ENCODE results near the gene HOXB4. TPM values are rescaled to one million over a fixed set of nuclear protein-coding genes. Genes with fewer than 3 reads are reported as not detected.

The HOXB4 gene
- total RNA-seq, 2 donors from 2014 or later: 5.0 to 6.9 TPM

DNA sequence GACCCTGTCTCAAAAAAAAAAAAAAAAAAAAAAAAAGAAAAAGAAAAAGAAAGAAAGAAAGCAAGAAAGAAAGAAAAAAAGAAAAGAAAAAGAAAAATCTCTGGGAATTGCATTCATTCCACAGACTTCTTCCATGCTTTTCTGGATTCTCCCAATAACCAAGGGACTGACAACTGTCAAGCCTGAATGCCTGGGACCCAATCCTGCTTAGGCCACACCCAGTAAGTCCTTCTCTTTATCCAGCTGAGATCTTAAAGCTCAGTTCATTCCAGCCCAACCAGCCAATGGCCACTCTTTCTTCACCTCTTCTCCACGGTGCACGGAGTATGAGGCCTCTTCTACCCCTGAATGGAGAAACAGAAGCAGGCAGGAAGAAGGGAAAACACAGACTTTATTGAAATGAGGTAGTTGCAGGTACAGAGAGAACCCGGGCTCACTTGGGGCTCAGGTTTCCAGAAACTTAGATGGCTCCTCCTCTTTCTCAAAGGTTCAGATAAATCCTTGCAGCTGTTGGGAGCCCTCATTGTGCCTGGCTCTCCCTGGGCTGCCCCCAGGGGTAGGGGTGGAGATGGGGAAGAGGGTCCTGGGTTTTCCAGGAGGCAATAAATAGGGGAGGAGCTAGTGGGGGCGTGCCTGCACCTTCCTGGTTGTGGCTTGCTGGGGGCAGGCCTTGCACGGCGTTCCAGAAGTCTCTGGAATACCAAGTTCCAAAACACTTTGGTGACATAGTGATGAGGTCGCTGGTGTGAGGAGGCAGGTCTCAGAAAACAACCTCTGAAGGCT lies 49.8 kb downstream of the HOXB4 start:
- no peak for DNase-seq (ENCODE audit: low spot score)
- intact Hi-C loops (cut with DNase I): no loop called here

DNA sequence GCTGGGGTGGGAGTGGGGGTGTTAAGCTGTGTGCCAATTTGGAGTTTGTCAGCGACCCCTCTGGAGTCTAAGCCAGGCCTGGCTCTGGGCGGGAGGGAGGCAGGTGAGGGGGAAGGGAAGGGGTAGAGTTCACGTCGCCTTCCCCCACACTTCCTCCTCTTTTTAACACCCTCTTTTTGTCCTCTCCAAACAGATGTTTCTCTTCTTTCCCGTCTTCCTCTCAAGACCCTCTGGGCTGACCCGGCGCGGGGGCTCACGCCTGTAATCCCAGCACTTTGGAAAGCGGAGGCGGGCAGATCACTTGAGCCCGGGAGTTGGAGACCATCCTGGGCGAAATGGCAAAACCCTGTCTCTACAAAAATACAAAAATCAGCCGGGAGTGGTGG lies 50.6 kb downstream of the HOXB4 start:
- intact Hi-C loops (cut with DNase I): no loop called here
- no peak for DNase-seq (ENCODE audit: low spot score)

- intact Hi-C loops (cut with DNase I): no loop called here
- no peak for DNase-seq (ENCODE audit: low spot score)
Measured at GRCh38 chr17:48526608-48527546, 51.3 kb downstream of the HOXB4 start.

Other genes with a start within 250 kb of the HOXB4 start
- gene SKAP1, start 148.1 kb downstream of the HOXB4 start, total RNA-seq: 1 to 10 TPM; 1.1 to 1.5 TPM
- gene HOXB1, start 47.3 kb downstream of the HOXB4 start, total RNA-seq: not detected
- 10 to 100 TPM; 18.9 to 22.3 TPM for gene HOXB2, start 33.2 kb downstream of the HOXB4 start, total RNA-seq
- 10 to 100 TPM; 16.0 to 23.6 TPM for gene HOXB3, start 11.9 kb upstream of the HOXB4 start, total RNA-seq
- 1 to 10 TPM; 1.1 to 2.8 TPM for gene HOXB5, start 15.4 kb upstream of the HOXB4 start, total RNA-seq
- gene HOXB6, start 26.6 kb upstream of the HOXB4 start, total RNA-seq: 1 to 10 TPM; 3.9 to 6.7 TPM
- gene HOXB7, start 32.7 kb upstream of the HOXB4 start, total RNA-seq: 10 to 100 TPM in 1 of 2 donors, 1 to 10 TPM in 1; 8.0 to 11.1 TPM
- under 1 TPM; 0.19 to 0.93 TPM for gene HOXB8, start 36.9 kb upstream of the HOXB4 start, total RNA-seq
- under 1 TPM in 1 of 2 donors, not detected in 1; 0.24 TPM for gene HOXB9, start 48.0 kb upstream of the HOXB4 start, total RNA-seq
- gene PRAC1, start 144.2 kb upstream of the HOXB4 start, total RNA-seq: not detected
- not detected for gene PRAC2, start 144.8 kb upstream of the HOXB4 start, total RNA-seq
- gene HOXB13, start 150.4 kb upstream of the HOXB4 start, total RNA-seq: not detected
- under 1 TPM in 1 of 2 donors, not detected in 1; 0.46 TPM for gene TTLL6, start 238.9 kb upstream of the HOXB4 start, total RNA-seq